Stimulated activated CD4-positive, alpha-beta T cell treated with anti-CD3 and anti-CD28 coated beads, Interleukin-2, amount 100 ng/mL, for 24 hours (primary cell): ENCODE results near the gene INCA1.

Source experiments
- DNase-seq, 2 donors: peaks; one replicate each; pipeline ENCODE4 v3.0.0-alpha.2; 2020

INCA1 gene

DNA sequence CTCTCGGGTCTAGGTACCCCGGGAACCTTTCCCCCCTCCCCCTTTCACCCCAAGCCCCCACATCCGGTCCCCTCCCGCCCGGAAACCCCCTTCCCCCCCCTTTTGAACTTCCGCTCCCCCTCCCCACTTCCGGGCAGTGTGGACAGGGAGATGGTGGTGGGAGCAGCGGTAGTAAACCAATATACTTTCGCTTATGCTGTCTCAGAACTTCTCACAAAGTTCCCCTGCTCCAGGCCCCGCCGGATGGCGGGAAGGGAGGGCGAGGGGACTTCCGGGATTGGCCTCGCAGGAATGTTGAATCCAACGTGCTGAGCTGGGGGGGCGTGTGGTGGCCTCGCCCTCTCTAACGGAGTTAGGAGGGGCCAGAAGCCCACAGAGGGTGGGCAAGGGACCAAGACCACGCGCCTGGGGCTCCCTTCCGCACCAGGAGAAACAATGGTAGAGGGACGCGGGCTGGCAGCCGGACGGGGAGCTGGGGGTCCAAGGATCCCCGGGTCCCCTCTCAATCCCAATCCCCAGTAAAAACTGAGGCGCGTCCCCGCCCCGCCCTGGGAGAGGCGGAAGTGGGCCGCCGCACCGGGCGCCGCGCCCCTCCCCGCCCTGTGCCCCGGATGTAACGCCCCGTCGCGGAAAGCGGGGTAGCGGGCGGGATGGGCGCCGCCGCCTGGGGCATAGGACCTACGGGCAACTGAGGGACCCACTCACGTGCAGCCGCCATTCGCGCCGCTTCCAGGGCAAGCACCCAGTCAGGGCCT lies 49.7 kb downstream of the INCA1 start:
- peak; percentile 73 to 75 for DNase-seq

DNA sequence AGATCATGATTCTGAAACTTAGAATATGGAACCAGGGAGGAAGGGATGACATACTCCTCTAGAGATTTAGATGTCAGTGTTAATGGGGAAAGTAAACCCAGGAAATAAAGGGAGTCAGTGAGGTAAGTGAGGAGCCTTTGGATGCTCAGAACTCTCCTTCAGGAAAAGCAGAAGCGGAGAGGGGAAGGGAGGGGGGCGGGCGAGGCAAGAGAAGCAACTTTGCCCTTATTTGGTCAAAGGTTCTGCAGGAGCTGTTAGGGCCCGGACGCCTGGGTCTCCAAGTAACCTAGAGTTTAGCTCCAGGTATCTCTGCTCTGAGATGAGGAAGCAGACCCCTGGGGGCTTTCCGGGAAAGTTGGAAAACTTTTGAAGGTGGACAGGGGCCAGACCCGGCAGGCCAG lies 50.3 kb downstream of the INCA1 start:
- no peak for DNase-seq

DNA sequence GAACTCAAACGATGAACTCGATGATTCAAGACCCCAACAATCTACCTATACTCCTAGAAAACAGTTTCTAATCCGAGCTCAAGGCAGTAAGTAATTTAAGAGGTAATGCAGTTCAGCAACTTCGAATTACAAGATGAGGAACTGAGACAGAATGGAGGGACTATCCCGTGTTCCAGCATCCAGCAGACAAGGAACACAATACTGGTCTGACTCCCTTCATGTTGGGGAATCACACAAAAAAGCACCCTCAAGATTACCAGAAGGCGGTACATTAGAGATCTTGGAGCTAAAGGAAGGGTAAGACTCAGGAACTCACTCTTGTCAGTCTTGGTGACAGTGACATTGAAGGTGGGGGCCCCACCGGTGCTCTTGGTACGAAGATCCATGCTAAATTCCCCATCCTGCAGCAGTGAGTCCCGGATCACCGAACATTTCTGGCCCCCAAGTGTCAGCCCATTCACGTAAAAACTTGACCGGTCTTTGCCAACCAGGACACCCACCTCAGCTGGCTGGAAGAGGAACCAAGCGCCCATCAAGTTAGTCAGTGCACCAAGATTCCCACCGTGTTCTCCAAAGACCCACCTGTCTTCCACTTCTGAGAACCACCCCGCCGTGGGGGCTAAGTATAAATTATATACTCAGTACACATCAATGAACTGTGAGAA lies 50.9 kb downstream of the INCA1 start:
- DNase-seq: no peak

DNA sequence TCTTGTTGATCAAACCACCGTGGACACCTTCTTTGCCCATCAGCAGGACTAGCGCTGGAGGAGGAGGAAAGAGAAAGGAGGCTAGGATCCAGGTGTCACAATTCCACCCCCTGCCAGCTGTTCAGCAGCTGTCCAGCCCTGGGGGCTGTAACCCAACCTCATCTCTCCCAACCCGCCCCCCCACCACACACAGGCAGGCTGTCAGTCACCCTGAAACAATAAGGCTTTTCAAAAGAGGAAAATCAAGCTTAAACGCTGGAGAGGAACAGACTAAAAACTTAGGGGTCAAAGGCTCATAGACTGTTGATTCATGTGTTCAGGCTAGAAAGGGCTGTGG lies 51.4 kb downstream of the INCA1 start:
- no peak for DNase-seq

DNA sequence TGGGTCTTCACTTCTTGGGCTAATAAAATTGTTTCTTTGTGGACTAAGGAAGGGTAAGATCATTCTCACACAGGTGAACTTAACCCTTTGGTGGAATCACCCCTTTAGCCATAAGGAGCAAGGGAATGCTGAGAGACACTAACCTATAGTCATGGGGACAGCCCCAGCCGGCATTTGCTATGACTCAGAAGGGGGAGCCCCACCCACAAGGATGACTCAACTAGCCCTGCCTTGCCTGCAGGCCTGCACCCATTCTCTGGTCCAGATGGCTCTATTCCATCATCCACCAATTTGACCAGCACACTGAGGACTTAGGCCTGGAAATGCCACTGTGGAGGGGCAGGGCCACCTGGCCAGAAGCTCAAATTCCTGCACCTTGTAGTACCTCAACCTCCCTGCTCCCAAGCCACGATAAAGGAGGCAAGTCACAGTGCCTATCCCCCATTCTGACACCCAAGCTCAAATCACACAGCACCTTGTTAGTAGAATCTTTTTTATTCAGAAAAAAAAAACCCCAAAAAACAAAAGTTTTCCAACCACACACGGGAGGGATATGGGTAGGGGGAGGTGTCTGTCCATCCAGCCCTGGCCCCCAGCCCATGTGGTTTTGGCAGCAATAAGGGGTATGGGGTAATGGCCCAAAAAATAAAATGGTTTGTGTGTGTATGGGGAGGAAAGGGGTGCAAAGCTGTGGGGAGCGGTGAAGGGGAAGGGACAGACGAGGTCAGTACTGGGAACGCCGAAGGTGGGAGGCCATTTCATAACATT lies 52.0 kb downstream of the INCA1 start:
- DNase-seq: peak; percentile 87 to 90

DNA sequence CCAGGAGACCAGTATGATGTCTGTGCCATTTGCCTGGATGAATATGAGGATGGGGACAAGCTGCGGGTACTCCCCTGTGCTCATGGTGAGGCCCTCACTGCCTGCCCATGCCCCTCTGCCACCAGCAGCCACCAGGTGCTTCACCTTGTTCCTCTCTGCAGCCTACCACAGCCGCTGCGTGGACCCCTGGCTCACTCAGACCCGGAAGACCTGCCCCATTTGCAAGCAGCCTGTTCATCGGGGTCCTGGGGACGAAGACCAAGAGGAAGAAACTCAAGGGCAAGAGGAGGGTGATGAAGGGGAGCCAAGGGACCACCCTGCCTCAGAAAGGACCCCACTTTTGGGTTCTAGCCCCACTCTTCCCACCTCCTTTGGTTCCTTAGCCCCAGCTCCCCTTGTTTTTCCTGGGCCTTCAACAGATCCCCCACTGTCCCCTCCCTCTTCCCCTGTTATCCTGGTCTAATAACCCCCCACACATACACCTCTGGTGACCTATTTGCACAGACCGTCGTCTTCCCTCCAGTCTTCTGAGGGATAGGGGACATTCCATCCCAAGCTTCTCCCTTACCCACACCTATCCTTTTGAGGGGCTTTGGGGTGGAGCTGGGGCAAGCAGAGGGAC lies 52.7 kb downstream of the INCA1 start:
- DNase-seq: peak in 1 of 2 donors; percentile 55

DNA sequence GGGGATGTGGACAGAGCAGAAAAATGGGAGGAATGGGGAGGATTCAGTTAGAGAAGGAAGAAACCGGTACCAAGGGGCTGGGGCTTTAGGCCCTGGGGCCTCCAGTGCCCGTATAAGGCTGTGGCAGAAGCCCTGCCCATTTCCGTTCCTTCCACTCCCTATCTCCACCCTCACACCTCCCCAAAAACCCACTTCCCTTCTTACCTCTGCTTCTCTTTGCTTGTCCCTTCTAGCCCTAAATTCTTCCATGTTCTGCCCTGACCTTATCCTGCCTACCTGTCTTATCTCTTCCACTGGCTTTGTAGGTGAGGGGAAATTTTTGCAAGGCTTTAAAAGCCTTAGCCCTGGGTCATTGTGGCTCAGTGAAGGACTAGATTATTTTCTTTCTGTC lies 53.2 kb downstream of the INCA1 start:
- DNase-seq: peak in 1 of 2 donors; percentile 60

DNA sequence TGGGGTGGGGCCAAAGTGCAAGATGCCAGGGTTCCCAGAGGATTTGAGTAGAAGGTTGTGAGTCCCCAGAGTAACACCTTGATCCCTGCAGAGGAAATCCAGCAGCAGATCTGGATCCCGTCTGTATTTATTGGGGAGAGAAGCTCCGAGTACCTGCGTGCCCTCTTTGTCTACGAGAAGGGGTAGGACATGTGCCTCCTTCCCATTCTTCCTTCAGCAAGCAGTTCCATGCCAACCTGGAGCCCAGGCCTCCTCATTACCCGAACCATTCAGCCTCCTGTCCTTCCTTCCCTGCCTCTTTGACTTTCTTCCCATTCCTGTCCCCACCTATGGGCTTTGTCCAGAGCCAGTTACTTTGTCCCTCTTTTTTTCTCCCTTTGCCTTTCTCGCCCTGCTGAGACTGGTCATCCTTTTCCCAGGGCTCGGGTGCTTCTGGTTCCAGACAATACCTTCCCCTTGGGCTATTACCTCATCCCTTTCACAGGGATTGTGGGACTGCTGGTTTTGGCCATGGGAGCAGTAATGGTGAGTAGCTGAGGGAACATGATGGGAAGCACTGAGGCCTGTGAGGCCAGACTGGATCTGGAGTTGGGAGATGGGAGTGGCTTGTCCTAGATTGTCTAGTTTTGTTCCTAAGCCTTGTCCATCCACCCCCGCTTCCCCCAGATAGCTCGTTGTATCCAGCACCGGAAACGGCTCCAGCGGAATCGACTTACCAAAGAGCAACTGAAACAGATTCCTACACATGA lies 54.4 kb downstream of the INCA1 start:
- DNase-seq: no peak

DNA sequence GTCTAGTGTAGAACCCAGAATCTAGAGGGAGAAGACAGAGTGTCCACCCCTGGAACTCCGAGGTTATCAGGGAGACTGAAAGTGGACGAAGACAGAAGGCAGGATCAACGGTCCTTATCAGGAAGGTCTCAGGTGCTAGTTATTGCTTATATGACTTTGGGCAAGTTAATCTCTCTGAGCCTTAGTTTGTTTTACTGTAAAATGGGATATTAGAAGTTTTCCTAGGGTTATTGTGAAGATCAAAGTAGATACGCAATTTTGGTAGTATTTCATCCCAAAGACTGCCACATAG lies 56.1 kb downstream of the INCA1 start:
- DNase-seq: no peak

DNA sequence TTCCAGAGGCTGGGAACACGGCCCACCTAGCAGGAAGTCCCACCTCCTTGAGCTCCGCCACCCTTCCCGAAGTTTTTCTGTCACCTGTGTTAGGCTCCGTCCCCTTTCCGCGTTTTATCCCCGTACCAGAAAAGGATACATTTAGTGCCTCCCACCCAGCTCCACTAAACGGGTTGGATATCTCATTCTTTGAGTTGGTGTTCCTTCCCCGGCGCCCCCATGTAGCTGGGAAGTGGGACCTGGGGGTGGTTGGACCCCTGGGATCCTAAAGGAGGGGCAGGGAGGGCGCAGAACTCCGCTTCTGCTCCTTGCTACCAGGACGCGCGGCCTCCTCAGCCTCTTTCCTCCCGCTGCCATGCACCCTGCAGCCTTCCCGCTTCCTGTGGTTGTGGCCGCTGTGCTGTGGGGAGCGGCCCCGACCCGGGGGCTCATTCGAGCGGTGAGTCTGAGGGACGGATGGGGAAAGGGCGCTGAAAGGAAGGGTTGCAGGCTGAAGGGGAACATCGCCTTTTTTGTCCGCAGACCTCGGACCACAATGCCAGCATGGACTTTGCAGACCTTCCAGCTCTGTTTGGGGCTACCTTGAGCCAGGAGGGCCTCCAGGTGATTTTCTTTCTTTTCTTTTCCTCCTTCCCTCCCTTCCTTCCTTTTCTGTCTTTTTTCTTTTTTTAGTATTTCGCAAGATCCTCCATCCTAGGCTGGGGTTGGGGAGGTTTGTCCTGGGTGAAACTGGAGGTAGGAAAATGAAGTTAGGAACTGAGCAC lies 56.6 kb downstream of the INCA1 start:
- DNase-seq: peak; percentile 52 to 53

DNA sequence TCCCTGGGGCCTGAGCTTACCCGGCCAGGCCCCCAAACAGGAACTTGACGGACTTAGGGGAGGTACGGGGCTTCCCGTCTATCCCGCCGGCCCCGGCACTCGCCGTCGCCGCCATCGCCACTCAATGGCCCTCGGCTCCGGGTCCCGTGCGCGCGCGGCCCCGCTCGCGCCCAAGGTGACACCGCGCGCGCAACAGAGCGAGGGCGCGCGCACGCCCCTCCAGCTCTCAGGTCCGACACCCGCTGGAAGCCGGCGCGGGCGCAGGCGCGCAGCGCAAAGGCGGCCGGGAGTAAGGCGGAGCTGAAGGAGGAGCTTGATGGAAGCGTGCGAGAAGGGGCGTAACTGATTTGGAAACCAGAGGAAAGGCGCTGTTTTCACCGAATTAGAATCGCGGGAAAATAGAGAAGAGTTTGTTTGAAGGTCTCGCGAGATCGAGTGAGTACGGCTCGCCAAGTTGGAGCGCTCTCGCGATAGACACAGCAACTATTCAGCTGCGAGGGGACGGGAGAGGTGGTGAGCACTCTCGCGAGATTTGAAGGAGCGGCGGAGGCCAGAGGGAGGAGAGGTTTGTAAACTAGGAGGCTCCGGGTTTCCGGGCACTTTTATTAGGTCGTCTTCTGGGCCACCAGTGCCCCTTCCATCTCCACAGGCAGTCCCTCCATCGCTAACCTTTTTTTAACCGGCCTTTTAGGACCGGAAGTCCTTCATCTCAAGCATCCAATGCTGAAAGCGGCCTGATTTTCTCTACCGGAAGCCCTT lies 57.3 kb downstream of the INCA1 start, which contains the start of the genes RNF167 and SLC25A11:
Gene RNF167, plus strand, starts transcription at position 473 of the 759 bp plus-strand sequence. CDS start 642 bp downstream, outside the sequence.
Gene SLC25A11, minus strand, starts transcription at position 251 of the 759 bp plus-strand sequence. Its CDS starts 136 bp downstream, at position 115.
- peak; percentile 92 to 95 for DNase-seq

DNA sequence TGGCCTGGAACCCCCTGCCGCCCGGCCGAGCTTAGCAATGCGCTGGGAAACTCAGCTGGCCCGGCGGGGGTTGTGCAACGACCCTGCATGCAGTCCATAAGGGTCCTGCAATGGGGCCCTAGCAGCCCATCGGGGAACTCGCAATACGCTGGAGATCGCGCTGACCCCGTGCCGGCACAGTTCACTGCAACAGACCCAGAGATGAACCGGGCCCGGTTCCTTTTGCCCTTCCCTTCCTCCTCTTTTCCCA lies 57.9 kb downstream of the INCA1 start:
- DNase-seq: no peak

DNA sequence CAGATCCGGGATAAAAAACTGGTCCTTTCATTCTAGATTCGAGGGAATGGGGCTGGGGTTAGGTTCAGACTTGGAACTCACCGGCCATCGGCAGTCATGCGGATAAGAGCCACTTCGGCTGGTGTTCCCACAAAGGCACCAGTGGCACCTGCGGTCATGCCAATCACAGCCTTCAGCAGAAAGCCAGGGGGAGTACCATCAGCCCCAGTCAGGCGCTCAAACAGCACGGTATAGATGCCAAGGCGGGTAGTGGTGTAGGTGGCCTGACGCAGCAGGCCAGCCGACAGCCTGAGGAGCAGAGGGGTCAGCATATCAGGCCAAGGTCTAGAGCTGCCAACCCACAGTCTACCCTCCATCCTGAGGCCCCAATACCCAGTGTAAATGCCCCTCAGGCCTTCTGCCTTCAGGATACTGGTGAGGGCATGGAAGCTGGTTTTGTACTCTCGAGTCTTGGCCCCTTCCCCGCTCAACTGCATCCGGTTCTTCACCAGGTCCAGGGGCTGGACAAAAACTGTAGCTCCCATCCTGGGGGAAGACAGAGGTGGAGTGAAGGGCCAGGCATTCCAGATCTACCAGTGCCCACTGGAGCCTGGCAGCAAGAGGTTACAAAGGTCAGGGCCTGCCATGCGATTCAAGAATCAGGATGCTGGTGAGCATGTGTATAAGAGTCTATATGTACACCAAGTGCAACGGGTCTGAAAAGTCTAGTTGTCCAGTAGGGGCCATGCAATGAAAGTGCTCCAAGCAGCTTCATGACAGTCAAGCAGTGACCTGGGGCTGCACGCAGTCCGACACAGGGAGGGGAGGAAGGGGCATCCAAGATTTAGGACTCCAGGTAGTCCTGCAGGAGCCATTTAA lies 58.4 kb downstream of the INCA1 start:
- DNase-seq: no peak
